H1 (cell line): ENCODE results near the gene ISG20L2. TPM values are rescaled to one million over a fixed set of nuclear protein-coding genes. Genes with fewer than 3 reads are reported as not detected.

Experiments used
- CTCF ChIA-PET: fragments of 300-600 bp; sonication (Branson Sonifier 250); formaldehyde crosslinking; loops from one replicate; lab custom pipeline; 2021; ENCODE audit not compliant: partially characterized antibody; lab: Charles Lee
- POLR2A ChIA-PET: fragments of 300-600 bp; sonication (Branson Sonifier 250); formaldehyde crosslinking; loops from one replicate; lab custom pipeline; 2021; ENCODE audit warnings: inconsistent platforms; ENCODE audit not compliant: partially characterized antibody; lab: Charles Lee
- DNase-seq, 2 experiments: peaks; one replicate each; pipeline versions ENCODE4 v3.0.0 to v3.0.0-alpha.2; 2010 to 2022; ENCODE audit warnings: low spot score in 2 of 2, low read depth in 1 of 2, mixed read lengths in 1 of 2
- FAIRE-seq: peaks from 2 replicates; lab custom pipeline; 2011; peaks lifted over from hg19 to GRCh38; lab: Jason Lieb, UNC
- H2AFZ ChIP-seq: 2 replicates; pipeline ENCODE4 v1.8.1; 2012; ENCODE audit warnings: low read length, inconsistent platforms
- H2AK5ac ChIP-seq: 2 replicates; pipeline ENCODE4 v1.6.1; 2013; ENCODE audit warnings: low read depth, low read length
- H2BK120ac ChIP-seq: replicated peaks from 2 replicates; pipeline ENCODE3; 2013; ENCODE audit warnings: low read depth, low read length, inconsistent platforms
- H2BK12ac ChIP-seq: 2 replicates; pipeline ENCODE4 v1.6.1; 2013; ENCODE audit warnings: low read depth, low read length
- H2BK15ac ChIP-seq: 2 replicates; pipeline ENCODE4 v1.6.1; 2013; ENCODE audit warnings: low read length
- H2BK20ac ChIP-seq: 2 replicates; pipeline ENCODE4 v1.6.1; 2013; ENCODE audit warnings: low read length
- H2BK5ac ChIP-seq: 2 replicates; pipeline ENCODE4 v1.6.1; 2013; ENCODE audit warnings: low read depth, low read length
- H3K14ac ChIP-seq: 2 replicates; pipeline ENCODE4 v1.6.1; 2013; ENCODE audit warnings: inconsistent platforms; ENCODE audit not compliant: insufficient read length
- H3K18ac ChIP-seq: 2 replicates; pipeline ENCODE4 v1.6.1; 2013; ENCODE audit warnings: low read length; ENCODE audit errors: extremely low read depth
- H3K23ac ChIP-seq: 2 replicates; pipeline ENCODE4 v1.6.1; 2013; ENCODE audit warnings: inconsistent platforms; ENCODE audit not compliant: insufficient read length
- H3K23me2 ChIP-seq: 2 replicates; pipeline ENCODE4 v1.6.1; 2013; ENCODE audit warnings: low read depth, low read length
- H3K27ac ChIP-seq: 2 replicates; pipeline ENCODE4 v1.6.1; 2011; ENCODE audit warnings: low read depth, low read length, inconsistent platforms
- H3K27me3 ChIP-seq, 4 experiments: replicated peaks in 1 of 4; 1 replicate in 1 of 4; 2 replicates in 3 of 4; pipeline versions ENCODE4 v1.6.1 to v1.8.1; 2011 to 2013; ENCODE audit warnings: low read length in 3 of 4, mild to moderate bottlenecking in 3 of 4, inconsistent platforms in 2 of 4, mixed read lengths in 2 of 4, moderate library complexity in 1 of 4; ENCODE audit not compliant: control insufficient read depth in 3 of 4, insufficient read depth in 3 of 4; ENCODE audit errors: extremely low read depth in 1 of 4
- H3K36me3 ChIP-seq, 4 experiments: 2 replicates each; pipeline versions ENCODE4 v1.6.1 to v1.8.1; 2011 to 2013; ENCODE audit warnings: mild to moderate bottlenecking in 4 of 4, low read length in 3 of 4, moderate library complexity in 2 of 4, control low read depth in 1 of 4, inconsistent platforms in 1 of 4; ENCODE audit not compliant: insufficient read depth in 4 of 4, control insufficient read depth in 2 of 4
- H3K4ac ChIP-seq: replicated peaks from 2 replicates; pipeline ENCODE3; 2013; ENCODE audit warnings: low read length, low read depth, mixed read lengths, inconsistent platforms; ENCODE audit not compliant: insufficient read length
- H3K4me1 ChIP-seq, 4 experiments: replicated peaks in 1 of 4; 1 replicate in 1 of 4; 2 replicates in 3 of 4; pipeline versions ENCODE4 v1.6.1 to v1.8.1; 2011 to 2013; ENCODE audit warnings: low read length in 3 of 4, inconsistent platforms in 2 of 4, mixed read lengths in 1 of 4; ENCODE audit not compliant: insufficient read depth in 4 of 4, control insufficient read depth in 3 of 4
- H3K4me2 ChIP-seq, 2 experiments: 2 replicates each; pipeline versions ENCODE4 v1.6.1 to v1.8.1; 2011 to 2013; ENCODE audit warnings: low read depth in 2 of 2, low read length in 2 of 2, control low read depth in 1 of 2, inconsistent platforms in 1 of 2, mild to moderate bottlenecking in 1 of 2; ENCODE audit not compliant: insufficient read depth in 1 of 2
- H3K4me3 ChIP-seq, 4 experiments: fragments of 200-600, 300-600 bp in 1 of 4; sonication (generic), shearing (Covaris generic), sonication (Bioruptor Twin) in 1 of 4; 2 replicates each; pipeline versions ENCODE4 v1.5.1 to v1.8.1; 2011 to 2016; ENCODE audit warnings: low read length in 4 of 4, low read depth in 3 of 4, control low read depth in 2 of 4, inconsistent platforms in 2 of 4, mild to moderate bottlenecking in 2 of 4, mixed read lengths in 1 of 4, moderate library complexity in 1 of 4; ENCODE audit not compliant: insufficient read depth in 2 of 4; ENCODE audit errors: extremely low read depth in 1 of 4
- H3K56ac ChIP-seq: replicated peaks from 2 replicates; pipeline ENCODE3; 2013; ENCODE audit warnings: low read depth, mild to moderate bottlenecking, mixed read lengths, low read length, inconsistent platforms; ENCODE audit not compliant: insufficient read length
- H3K79me1 ChIP-seq: 2 replicates; pipeline ENCODE4 v1.6.1; 2013; ENCODE audit warnings: low read depth, low read length, control low read depth
- H3K79me2 ChIP-seq, 2 experiments: 2 replicates each; pipeline versions ENCODE4 v1.6.1 to v1.8.1; 2012 to 2013; ENCODE audit warnings: low read length in 2 of 2, mild to moderate bottlenecking in 2 of 2, inconsistent platforms in 1 of 2; ENCODE audit not compliant: insufficient read depth in 2 of 2, control insufficient read depth in 1 of 2
- H3K9ac ChIP-seq, 4 experiments: replicated peaks in 1 of 4; 1 replicate in 1 of 4; 2 replicates in 3 of 4; pipeline versions ENCODE4 v1.6.1 to v1.8.1; 2011 to 2013; ENCODE audit warnings: low read depth in 3 of 4, low read length in 3 of 4, control low read depth in 2 of 4, mild to moderate bottlenecking in 2 of 4, moderate library complexity in 2 of 4, inconsistent platforms in 1 of 4; ENCODE audit errors: extremely low read depth in 1 of 4
- H3K9me3 ChIP-seq, 2 experiments: 2 replicates each; pipeline versions ENCODE4 v1.6.1 to v1.8.1; 2012 to 2013; ENCODE audit warnings: mild to moderate bottlenecking in 2 of 2, moderate library complexity in 2 of 2, control low read depth in 1 of 2, inconsistent platforms in 1 of 2, low read depth in 1 of 2, low read length in 1 of 2, mixed read lengths in 1 of 2; ENCODE audit not compliant: insufficient read depth in 2 of 2
- H4K20me1 ChIP-seq, 2 experiments: replicated peaks in 1 of 2; 2 replicates each; pipeline versions ENCODE3 to v1.8.1; 2011 to 2013; ENCODE audit warnings: inconsistent platforms in 2 of 2, low read length in 2 of 2, mild to moderate bottlenecking in 1 of 2; ENCODE audit not compliant: insufficient read depth in 2 of 2, control insufficient read depth in 1 of 2
- H4K5ac ChIP-seq: 2 replicates; pipeline ENCODE4 v1.6.1; 2013; ENCODE audit warnings: low read length, low read depth, mixed read lengths, inconsistent platforms; ENCODE audit not compliant: insufficient read length
- H4K8ac ChIP-seq: 2 replicates; pipeline ENCODE4 v1.8.0; 2013; ENCODE audit warnings: mild to moderate bottlenecking, moderate library complexity, low read length, inconsistent platforms; ENCODE audit not compliant: insufficient read depth; ENCODE audit errors: extremely low read depth
- H4K91ac ChIP-seq: replicated peaks from 2 replicates; pipeline ENCODE3; 2013; ENCODE audit warnings: low read length, mixed read lengths, inconsistent platforms; ENCODE audit not compliant: insufficient read length
- BACH1 ChIP-seq: IDR thresholded peaks from 2 replicates; pipeline ENCODE4 v1.6.1; 2012; ENCODE audit warnings: low read length, improper control_type of control experiment
- MAFK ChIP-seq: IDR thresholded peaks from 2 replicates; pipeline ENCODE4 v1.6.1; 2012; ENCODE audit warnings: low read depth, mild to moderate bottlenecking, improper control_type of control experiment, low read length
- POLR2AphosphoS5 ChIP-seq: IDR thresholded peaks from 2 replicates; pipeline ENCODE4 v1.6.1; 2011; ENCODE audit warnings: low read depth, low read length
- WGBS, 2 experiments: shearing (Covaris generic) in 1 of 2; methylation state at CpG; one replicate each; pipeline versions ENCODE4 v1.1.6 to v1.1.7; 2013 to 2015; ENCODE audit warnings: low lambda C conversion rate in 2 of 2, mixed read lengths in 2 of 2, inconsistent platforms in 1 of 2, low coverage in 1 of 2, missing lambda C conversion rate in 1 of 2; ENCODE audit not compliant: insufficient replicate concordance in 2 of 2, insufficient coverage in 1 of 2, insufficient read length in 1 of 2; ENCODE audit errors: extremely low coverage in 1 of 2, missing lambda C conversion rate in 1 of 2; 5-methylcytosine and 5-hydroxymethylcytosine counted together
- polyA plus RNA-seq, 7 experiments: library from polyadenylated mRNA; depleted of rRNA in 3 of 7; stranded (reverse) in 5 of 7; unstranded in 2 of 7; fragments of >200 nt in 5 of 7; fragments of 200-250 nt in 2 of 7; gene quantifications; 1 replicate in 5 of 7; 2 replicates in 1 of 7; 4 replicates in 1 of 7; pipeline versions ENCODE4 v1.2.1 to v1.2.3, GENCODE V29; 2011 to 2013; ENCODE audit warnings: missing spikeins in 2 of 7, mixed read lengths in 2 of 7
- total RNA-seq: library from RNA; stranded (reverse); fragmentation: NEBNext Ultra II Directional; extraction: Animal tissue kit (Norgen Biotek cat#: 25700); gene quantifications from 2 replicates; pipeline ENCODE4 v1.2.1, GENCODE V29; 2021

The ISG20L2 gene
- total and polyA plus RNA-seq, 2 of the 8 experiments (the other 6 are each of a cell fraction or from before 2014, with no cell fraction given): 47.5 to 53.0 TPM

DNA sequence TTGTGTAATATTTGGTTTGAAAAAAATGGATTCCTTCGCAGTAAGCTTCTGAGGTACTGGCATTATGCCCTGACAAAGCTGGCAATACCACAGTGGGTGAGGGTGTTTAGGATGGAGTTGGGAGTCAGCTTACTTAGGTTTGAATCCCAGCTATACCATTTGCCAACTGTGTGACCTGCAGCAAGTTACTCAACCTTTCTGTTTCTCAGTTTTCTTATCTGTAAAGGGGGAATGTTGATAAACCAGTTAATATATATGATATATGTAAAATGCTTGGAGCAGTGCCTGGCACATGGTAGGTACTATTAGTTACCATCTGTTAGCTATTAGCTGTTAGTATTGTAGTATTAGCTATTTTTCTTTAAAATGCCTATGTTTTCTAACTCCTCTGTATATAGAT, 27.8 kb upstream of the ISG20L2 start:
- Histone ChIP-seq H4K91ac (no peak overlapping the region), H4K8ac (no peak overlapping the region), H4K20me1 (peaks cover 0 to 2% of the 10 kb centered on the region in 2 experiments), H3K4me2 (no peak overlapping the region), H3K18ac (no peak overlapping the region), H3K9me3 (no peaks in the 10 kb centered on the region), H3K79me1 (peaks cover 5% of the 10 kb centered on the region; the same call in 1 of the 2 replicates), H2AFZ (no peak overlapping the region), H2BK12ac (no peak overlapping the region), H3K23ac (no peak overlapping the region), H3K79me2 (peaks cover 0 to 14% of the 10 kb centered on the region in 2 experiments; a peak in 2 of 4 replicates), H4K5ac (no peak overlapping the region), H3K4me3 (no peak overlapping the region), H3K27ac (no peak overlapping the region), H2BK20ac (no peak overlapping the region), H3K27me3 (no peaks in the 10 kb centered on the region), H3K14ac (no peak overlapping the region), H2BK5ac (no peak overlapping the region), H3K4ac (no peak overlapping the region), H3K56ac (no peak overlapping the region), H3K4me1 (peaks cover 3 to 12% (median 4%) of the 10 kb centered on the region in 4 experiments; a peak in 6 of 7 replicates), H2AK5ac (no peak overlapping the region), H2BK15ac (no peak overlapping the region), H3K36me3 (no peaks in the 10 kb centered on the region), H3K9ac (no peak overlapping the region), H3K23me2 (peaks cover 4% of the 10 kb centered on the region; the same call in 1 of the 2 replicates), H2BK120ac (no peak overlapping the region)
- POLR2A ChIA-PET: interaction anchor here (0.6 to 8.8 kb wide), 7 partner anchors 10 to 80 kb away, joined by 3 to 121 read pairs (median 3); partner anchors contain the start of genes ISG20L2, METTL25B, MRPL24 and PRCC
- CTCF ChIA-PET: interaction anchor here (0.6 to 4.2 kb wide), 9 partner anchors 16 to 826 kb away, joined by 3 to 29 read pairs (median 3); no protein-coding TSS in a partner anchor
- WGBS, 2 experiments: 90% methylated on average over 1 of the region's 1 CpG; no CpG with 5 or more reads in 1 of the 2 experiments
- no peak for FAIRE-seq
- TF ChIP-seq BACH1 (no peak), MAFK (no peak), POLR2AphosphoS5 (no peak)
- DNase-seq: no peak
